ENCODE results near the gene ZFP3. TPM values are rescaled to one million over a fixed set of nuclear protein-coding genes. Genes with fewer than 3 reads are reported as not detected.
A peak's percentile ranks its signal among the peaks of the same experiment; 100 is the strongest.
"Not testable (repeated sequence)": the region's sequence is repeated elsewhere in the genome, so short reads cannot be mapped to it uniquely, and the experiment has no call there.

The ZFP3 gene
- 1.9 and 2.0 TPM in 2 replicates for total RNA-seq

GRCh38 chr17:5078106-5079028 lies at the start of gene ZFP3:
TSS of gene ZFP3 (plus strand) at chr17:5078467. CDS start at chr17:5091505, 13,038 bp downstream.
- peak; percentile 78 for DNase-seq

- not testable (repeated sequence) for DNase-seq
Observed at GRCh38 chr17:5030168-5030567, 48.1 kb upstream of the ZFP3 start.

GRCh38 chr17:5031365-5032082 lies 46.7 kb upstream of the ZFP3 start:
- peak; percentile 86 for DNase-seq

DNA sequence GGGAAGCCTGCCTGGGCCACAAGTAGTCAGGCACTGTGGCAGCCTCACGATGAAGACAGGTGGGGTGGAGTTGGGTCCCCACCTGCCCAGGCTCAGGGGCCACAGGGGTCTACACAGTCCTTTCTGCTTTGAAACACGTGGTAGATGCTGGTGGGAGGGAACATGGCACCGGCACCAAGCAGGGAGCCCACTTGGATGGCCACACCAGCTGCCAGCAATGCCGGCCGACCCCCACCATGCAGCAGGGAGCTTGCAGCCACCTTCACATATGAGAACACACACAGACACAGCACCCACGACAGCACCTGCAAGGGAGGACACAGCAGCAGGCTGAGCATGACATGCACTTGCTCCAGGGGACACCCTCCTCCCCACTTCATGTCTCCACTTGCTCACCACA lies 45.4 kb upstream of the ZFP3 start:
- no peak for DNase-seq

- DNase-seq, result no peak
Observed at GRCh38 chr17:5033352-5034015, 44.8 kb upstream of the ZFP3 start.

- no peak for DNase-seq
Observed at GRCh38 chr17:5034063-5034462, 44.2 kb upstream of the ZFP3 start.

- no peak for DNase-seq
Observed at GRCh38 chr17:5034651-5035050, 43.6 kb upstream of the ZFP3 start.

DNA sequence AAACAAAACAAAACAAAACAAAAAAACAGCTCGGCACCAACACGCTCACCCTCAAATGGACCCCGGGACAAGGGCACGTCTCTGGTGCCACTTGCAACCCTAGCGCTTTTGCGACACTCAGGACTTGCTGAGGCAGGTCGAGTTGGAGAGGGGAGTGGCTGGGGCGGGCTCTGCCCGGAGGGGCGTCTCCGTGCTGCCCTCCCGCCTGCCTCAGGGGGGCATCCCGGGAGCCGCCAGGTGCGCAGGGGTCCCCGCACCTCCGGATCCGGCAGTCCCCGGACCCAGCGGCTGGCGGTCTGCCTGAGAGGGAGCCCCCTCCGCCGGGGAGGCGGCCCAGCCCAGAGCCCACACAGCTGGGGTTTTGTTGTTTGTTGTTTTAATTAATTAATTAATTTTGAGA lies 43.0 kb upstream of the ZFP3 start, which contains the start of gene SLC52A1:
Gene SLC52A1 (minus strand): TSS at position 112 of the 400 bp plus-strand sequence. CDS start 820 bp downstream, outside the sequence.
- no peak for DNase-seq

GRCh38 chr17:5042157-5043022 lies 35.9 kb upstream of the ZFP3 start:
- no peak for DNase-seq

DNA sequence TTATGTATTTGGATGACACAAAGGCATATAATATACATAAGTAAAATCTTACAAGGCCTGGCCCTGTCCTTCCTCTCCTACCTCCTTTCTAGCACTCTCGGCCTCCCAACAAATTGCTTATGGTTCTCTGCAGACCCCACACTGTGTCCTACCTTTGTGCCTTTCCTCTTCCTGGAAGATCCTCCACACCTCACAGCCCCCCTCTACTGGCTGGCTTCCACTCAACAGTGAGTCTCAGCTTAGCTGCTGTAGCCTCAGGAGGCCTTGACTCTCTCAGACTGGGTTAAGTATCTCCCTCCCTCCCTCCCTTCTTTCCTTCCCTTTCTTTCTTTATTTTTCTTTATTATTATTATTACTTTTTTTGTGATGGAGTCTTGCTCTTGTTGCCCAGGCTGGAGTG lies 34.7 kb upstream of the ZFP3 start:
- no peak for DNase-seq

GRCh38 chr17:5044630-5045029 lies 33.6 kb upstream of the ZFP3 start:
- no peak for DNase-seq

DNA sequence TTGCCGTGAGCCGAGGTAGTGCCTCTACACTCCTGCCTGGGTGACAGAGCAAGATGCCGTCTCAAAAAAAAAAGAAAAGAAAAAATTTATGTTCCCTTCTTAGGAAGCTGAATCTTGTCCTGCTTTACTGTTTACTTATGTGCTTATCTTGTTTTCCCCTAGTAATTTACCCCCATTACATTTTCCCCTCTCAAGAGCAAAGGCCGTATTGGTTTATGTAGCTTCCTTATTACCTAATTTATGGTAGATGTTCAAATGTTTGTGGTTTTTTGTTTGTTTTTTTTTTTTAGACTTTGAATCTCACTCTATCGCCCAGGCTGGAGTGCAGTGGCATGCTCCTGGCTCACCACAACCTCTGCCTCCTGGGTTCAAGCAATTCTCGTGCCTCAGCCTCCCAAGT lies 32.8 kb upstream of the ZFP3 start:
- no peak for DNase-seq

- DNase-seq, result no peak
Observed at GRCh38 chr17:5047446-5047845, 30.8 kb upstream of the ZFP3 start.

DNA sequence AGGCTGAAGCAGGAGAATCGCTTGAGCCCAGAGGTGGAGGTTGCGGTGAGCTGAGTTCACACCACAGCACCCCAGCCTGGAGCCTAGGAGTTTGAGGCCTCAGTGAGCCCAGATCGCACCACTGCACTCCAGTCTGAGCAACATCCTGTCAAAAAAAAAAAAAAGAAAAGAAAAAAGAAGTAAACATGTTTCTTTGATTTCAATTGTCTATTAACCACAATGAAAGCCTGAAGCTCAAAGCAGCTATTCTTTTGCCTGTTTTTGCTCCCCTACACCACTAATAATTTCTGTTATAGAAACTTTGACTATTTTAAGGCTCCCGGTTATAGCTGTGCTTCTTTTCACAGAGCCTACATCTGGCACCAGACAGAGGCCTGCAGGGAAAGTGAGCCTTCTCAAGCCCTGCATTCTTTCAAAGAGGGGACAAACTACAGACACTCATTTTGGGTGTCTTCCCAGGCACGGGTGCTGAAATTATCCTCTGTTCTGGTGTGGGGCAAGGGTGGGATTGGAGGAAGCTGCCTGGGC lies 28.9 kb upstream of the ZFP3 start:
- DNase-seq, result peak; percentile 26

GRCh38 chr17:5050278-5050677 lies 28.0 kb upstream of the ZFP3 start:
- no peak for DNase-seq

- no peak for DNase-seq
Observed at GRCh38 chr17:5055543-5055942, 22.7 kb upstream of the ZFP3 start.

- DNase-seq, result no peak
Observed at GRCh38 chr17:5065227-5065744, 13.0 kb upstream of the ZFP3 start.

DNA sequence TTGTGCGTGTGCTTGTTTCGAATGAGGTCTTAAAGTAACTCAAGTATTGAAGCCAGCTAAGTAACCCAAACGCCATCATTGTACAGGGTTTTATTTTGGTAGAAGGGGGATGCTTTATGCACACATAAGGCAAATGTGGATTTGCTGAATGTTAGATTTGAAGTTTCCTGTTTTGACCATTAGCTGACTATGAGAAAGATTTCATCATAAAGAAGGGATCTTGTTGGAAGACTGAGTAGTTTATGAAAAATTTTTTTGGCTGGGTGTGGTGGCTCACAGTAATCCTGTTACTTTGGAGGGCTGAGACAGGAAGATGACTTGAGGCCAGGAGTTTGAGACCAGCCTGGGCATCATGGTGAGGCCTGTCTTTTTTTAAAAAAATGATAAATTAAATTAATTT lies 10.0 kb upstream of the ZFP3 start:
- no peak for DNase-seq

DNA sequence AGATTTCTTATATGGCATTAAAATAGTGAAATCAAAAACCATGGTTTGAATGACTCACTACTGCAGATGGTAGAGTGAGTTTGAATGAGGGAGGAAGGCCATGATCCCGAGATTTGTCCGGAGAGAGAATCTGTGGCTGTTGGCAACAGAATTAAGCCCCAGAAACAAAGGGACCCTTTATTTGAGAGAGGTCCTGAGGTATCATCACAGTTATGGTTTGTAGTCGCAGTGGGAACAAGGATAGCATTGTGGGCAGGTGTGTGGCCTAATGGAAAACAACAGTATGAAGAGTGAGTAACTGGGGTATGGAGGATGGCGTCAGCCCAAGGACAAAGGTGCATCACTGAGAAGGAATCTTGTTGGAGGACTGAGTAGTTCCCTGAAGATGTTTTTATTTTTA lies 8.5 kb upstream of the ZFP3 start:
- DNase-seq, result no peak

GRCh38 chr17:5075472-5075871 lies 2.8 kb upstream of the ZFP3 start:
- DNase-seq, result not testable (repeated sequence)

DNA sequence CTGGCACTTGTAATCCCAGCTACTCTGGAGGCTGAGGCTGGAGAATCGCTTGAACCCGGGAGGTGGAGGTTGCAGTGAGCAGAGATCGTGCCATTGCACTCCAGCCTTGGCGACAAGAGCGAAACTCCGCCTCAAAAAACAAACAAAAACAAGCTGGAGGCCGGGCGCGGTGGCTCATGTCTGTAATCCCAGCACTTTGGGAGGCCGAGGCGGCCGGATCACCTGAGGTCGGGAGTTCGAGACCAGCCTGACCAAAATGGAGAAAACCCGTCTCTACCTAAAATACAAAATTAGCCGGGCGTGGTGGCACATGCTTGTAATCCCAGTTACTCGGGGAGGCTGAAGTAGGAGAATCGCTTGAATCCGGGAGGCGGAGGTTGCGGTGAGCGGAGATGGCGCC lies 992 bp upstream of the ZFP3 start:
- DNase-seq, result not testable (repeated sequence)

GRCh38 chr17:5077781-5078105 lies 524 bp upstream of the ZFP3 start:
- DNase-seq, result no peak
